Stimulated activated naive CD8-positive, alpha-beta T cell treated with anti-CD3 and anti-CD28 coated beads, Interleukin-15, amount 100 ng/mL, for 72 hours (primary cell): ENCODE results near the gene WIPI1.
"Not testable (repeated sequence)": the region's sequence is repeated elsewhere in the genome, so short reads cannot be mapped to it uniquely, and the experiment has no call there.

Experiments used
- ATAC-seq: fragments of 150-1000 bp; cut with Tn5 transposase; 2 replicates; pipeline ENCODE4 v1.10.0; 2021; ENCODE audit warnings: mild to moderate bottlenecking, moderate library complexity
- DNase-seq, 2 donors: peaks; one replicate each; pipeline ENCODE4 v3.0.0; 2021 to 2022
- H3K27ac Mint-ChIP-seq, 2 donors: one replicate each; pipeline ENCODE4 v1.8.0; 2022; ENCODE audit warnings: mild to moderate bottlenecking in 2 of 2, mixed read lengths in 2 of 2, moderate library complexity in 2 of 2
- H3K27me3 Mint-ChIP-seq: one replicate; pipeline ENCODE4 v1.8.0; 2022; ENCODE audit warnings: mixed read lengths
- H3K4me1 Mint-ChIP-seq: one replicate; pipeline ENCODE4 v1.8.0; 2022; ENCODE audit warnings: mild to moderate bottlenecking, mixed read lengths
- H3K4me3 Mint-ChIP-seq, 2 donors: one replicate each; pipeline ENCODE4 v1.8.0; 2022; ENCODE audit warnings: mild to moderate bottlenecking in 2 of 2, mixed read lengths in 2 of 2, moderate library complexity in 1 of 2
- H3K9me3 Mint-ChIP-seq, 2 donors: one replicate each; pipeline ENCODE4 v1.8.0; 2022; ENCODE audit warnings: mixed read lengths in 2 of 2

WIPI1 gene

DNA sequence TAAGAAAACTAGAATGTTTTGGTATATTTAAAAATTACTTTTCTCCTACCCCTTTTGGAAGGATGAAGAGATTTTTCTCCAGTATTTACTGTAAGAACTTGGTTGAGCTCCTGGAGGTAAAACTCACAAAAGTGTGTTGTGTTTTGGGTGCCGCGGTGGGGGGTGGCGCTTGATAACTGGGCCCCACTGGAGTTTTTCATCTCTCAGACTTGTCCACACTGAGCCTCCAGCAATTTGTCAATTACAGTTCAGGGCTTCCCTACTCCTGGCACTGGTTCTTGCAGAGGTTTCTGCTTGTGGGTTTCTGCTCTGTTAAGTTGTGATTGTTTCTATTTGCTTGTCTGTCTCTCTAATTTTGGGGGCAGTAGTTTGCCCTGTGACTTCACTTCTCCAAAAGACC lies 40.0 kb downstream of the WIPI1 start:
- Mint-ChIP-seq H3K9me3 (peaks cover 7 to 16% of the 10 kb centered on the region in 2 donors), H3K27ac (no peak overlapping the region), H3K4me3 (no peak overlapping the region), H3K4me1 (peaks cover 27% of the 10 kb centered on the region), H3K27me3 (no peaks in the 10 kb centered on the region)
- DNase-seq (no peak), ATAC-seq (no peak)

DNA sequence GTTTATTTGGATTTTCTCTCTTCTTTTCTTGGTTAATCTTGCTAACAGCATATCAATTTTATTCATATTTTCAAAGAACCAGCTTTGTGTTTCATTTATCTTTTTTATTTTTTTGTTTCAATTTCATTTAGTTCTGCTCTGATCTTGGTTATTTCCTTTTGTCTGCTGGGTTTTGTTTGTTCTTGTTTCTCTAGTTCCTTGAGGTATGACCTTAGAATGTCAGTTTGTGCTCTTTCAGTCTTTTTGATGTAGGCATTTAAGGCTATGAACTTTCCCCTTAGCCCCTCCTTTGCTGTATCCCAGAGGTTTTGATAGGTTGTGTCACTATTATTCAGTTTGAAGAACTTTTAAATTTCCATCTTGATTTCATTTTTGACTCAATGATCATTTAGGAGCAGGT lies 42.4 kb downstream of the WIPI1 start:
- Mint-ChIP-seq H3K4me3 (peak overlapping the region; percentile 74 to 95), H3K27ac (peak overlapping the region; percentile 70 to 88)
- not testable (repeated sequence) for ATAC-seq

DNA sequence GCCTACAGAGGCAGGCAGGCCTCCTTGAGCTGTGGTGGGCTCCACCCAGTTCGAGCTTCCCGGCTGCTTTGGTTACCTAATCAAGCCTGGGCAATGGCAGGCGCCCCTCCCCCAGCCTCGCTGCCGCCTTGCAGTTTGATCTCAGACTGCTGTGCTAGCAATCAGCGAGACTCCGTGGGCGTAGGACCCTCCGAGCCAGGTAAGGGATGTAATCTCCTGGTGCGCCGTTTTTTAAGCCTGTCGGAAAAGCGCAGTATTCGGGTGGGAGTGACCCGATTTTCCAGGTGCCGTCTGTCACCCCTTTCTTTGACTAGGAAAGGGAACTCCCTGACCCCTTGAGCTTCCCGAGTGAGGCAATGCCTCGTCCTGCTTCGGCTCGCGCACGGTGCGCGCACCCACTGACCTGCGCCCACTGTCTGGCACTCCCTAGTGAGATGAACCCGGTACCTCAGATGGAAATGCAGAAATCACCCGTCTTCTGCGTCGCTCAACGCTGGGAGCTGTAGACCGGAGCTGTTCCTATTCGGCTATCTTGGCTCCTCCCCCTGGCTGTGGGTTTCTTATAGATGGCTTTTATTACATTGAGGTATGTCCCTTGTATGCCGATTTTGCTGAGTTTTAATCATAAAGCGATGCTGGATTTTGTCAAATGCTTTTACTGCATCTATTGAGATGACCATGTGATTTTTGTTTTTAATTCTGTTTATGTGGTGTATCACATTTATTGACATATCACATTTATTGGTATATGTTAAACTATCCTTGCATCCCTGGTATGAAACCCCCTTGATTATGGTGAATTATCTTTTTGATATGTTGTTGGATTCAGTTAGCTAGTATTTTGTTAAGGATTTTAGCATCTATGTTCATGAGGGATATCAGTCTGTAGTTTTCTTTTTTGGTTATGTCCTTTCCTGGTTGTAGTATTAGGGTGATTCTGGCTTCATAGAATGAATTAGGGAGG lies 43.4 kb downstream of the WIPI1 start:
- DNase-seq, result peak; percentile 61 to 68
- peaks cover 27% of the 10 kb centered on the region for H3K4me1 Mint-ChIP-seq
- peak overlapping the region; percentile 19 to 97 for H3K27ac Mint-ChIP-seq
- peak; percentile 86 for ATAC-seq
- H3K4me3 Mint-ChIP-seq, result peak overlapping the region; percentile 74 to 95
- not testable (repeated sequence) for H3K27me3 Mint-ChIP-seq
- H3K9me3 Mint-ChIP-seq, result peaks cover 15 to 24% of the 10 kb centered on the region in 2 donors

More for the DNA sequence above, 42.4 kb downstream of the WIPI1 start:
- H3K27me3 Mint-ChIP-seq, DNase-seq: not testable (repeated sequence)
- Mint-ChIP-seq H3K9me3 (peaks cover 15 to 24% of the 10 kb centered on the region in 2 donors), H3K4me1 (peaks cover 27% of the 10 kb centered on the region)

DNA sequence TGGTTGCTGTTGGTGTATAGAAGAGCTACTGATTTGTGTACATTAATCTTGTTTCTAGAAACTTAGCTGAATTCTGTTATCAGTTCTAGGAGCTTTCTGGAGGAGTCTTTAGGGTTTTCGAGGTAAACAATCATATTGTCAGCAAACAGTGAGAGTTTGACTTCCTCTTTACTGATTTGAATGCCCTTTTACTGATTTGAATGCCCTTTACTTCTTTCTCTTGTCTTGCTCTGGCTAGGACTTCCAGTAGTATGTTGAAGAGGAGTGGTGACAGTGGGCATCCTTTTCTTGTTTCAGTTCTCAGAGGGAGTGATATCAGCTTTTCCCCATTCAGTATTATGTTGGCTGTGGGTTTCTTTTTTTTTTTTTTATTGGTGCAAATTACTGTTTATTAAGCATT lies 49.6 kb downstream of the WIPI1 start:
- not testable (repeated sequence) for H3K27me3 Mint-ChIP-seq, H3K4me1 Mint-ChIP-seq, DNase-seq, ATAC-seq, H3K4me3 Mint-ChIP-seq, H3K27ac Mint-ChIP-seq
- peaks cover 12 to 28% of the 10 kb centered on the region in 2 donors for H3K9me3 Mint-ChIP-seq

DNA sequence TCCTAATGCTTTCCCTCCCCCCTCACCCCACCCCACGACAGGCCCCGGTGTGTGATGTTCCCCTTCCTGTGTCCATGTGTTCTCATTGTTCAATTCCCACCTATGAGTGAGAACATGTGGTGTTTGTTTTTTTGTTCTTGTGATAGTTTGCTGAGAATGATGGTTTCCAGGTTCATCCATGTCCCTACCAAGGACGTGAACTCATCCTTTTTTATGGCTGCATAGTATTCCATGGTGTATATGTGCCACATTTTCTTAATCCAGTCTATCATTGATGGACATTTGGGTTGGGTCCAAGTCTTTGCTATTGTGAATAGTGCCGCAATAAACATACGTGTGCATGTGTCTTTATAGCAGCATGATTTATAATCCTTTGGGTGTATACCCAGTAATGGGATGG lies 53.5 kb downstream of the WIPI1 start:
- H3K27me3 Mint-ChIP-seq, DNase-seq, H3K27ac Mint-ChIP-seq, H3K4me3 Mint-ChIP-seq, ATAC-seq: not testable (repeated sequence)
- Mint-ChIP-seq H3K9me3 (peaks cover 4 to 20% of the 10 kb centered on the region in 2 donors), H3K4me1 (peaks cover 21% of the 10 kb centered on the region)

DNA sequence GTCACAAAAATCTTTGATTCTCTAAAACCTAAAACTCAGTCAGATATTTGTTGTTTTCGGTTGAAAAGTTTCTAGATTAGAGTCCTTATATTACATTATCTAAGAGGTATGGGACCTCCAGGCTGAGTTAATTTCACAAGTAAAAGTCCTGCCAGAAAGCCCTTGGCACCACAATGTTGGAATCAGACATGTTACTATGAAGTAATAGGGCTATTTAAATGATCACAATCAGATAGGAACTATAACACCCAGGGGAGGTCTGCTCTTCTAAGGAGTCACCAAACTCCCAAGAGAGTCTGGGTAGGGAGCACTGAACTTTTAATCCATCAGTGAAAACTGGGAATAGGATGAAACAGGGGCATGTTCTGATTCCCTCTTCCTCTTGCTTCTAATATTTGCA lies 54.2 kb downstream of the WIPI1 start:
- Mint-ChIP-seq H3K27me3 (no peaks in the 10 kb centered on the region), H3K9me3 (peaks cover 4 to 20% of the 10 kb centered on the region in 2 donors), H3K4me1 (peaks cover 27% of the 10 kb centered on the region), H3K4me3 (no peak overlapping the region), H3K27ac (no peak overlapping the region)
- no peak for DNase-seq
- ATAC-seq, result no peak

DNA sequence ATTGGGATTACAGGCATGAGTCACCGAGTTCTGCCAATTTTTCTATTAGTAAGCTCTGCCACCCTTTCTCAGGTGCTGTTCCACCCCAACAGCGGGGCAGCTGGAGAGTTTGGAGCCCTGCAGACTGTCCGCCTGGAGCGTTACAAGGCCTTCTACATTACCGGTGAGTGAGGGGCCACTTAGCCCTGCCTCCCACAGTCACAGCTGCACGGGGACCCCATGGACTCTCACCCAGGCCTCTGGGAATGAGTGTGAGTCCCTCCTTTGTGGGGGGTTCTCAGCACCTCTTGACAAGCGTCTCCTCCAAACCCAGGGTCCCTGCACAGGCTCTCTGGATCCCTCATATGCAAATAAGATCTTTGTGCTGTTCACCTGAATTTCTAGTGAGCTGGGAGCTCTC lies 56.0 kb downstream of the WIPI1 start:
- no peak for DNase-seq
- ATAC-seq, result no peak
- Mint-ChIP-seq H3K4me1 (peaks cover 40% of the 10 kb centered on the region), H3K4me3 (no peak overlapping the region), H3K9me3 (peaks cover 0 to 4% of the 10 kb centered on the region in 2 donors), H3K27me3 (no peaks in the 10 kb centered on the region), H3K27ac (no peak overlapping the region)

DNA sequence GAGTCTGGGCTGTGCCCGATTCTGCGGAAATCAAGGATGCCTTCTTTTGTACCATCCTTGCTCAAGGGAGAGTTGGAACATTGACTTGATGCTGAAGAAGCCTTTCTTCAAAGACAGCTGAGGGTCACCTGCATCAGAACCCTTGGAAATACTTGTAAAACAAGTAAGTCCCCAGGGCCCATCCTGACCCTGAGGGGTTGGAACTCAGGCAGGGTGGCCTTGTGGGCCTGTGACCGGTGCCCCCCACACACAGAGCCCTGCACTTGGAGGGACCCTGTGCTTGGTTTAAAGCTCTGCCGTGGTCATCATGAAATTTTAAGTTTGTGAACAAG lies 56.9 kb downstream of the WIPI1 start:
- Mint-ChIP-seq H3K4me3 (peak overlapping the region in 1 of 2 donors; percentile 49), H3K27me3 (no peaks in the 10 kb centered on the region), H3K4me1 (peaks cover 41% of the 10 kb centered on the region), H3K27ac (peak overlapping the region; percentile 93 to 100), H3K9me3 (no peaks in the 10 kb centered on the region)
- no peak for ATAC-seq
- DNase-seq, result no peak

DNA sequence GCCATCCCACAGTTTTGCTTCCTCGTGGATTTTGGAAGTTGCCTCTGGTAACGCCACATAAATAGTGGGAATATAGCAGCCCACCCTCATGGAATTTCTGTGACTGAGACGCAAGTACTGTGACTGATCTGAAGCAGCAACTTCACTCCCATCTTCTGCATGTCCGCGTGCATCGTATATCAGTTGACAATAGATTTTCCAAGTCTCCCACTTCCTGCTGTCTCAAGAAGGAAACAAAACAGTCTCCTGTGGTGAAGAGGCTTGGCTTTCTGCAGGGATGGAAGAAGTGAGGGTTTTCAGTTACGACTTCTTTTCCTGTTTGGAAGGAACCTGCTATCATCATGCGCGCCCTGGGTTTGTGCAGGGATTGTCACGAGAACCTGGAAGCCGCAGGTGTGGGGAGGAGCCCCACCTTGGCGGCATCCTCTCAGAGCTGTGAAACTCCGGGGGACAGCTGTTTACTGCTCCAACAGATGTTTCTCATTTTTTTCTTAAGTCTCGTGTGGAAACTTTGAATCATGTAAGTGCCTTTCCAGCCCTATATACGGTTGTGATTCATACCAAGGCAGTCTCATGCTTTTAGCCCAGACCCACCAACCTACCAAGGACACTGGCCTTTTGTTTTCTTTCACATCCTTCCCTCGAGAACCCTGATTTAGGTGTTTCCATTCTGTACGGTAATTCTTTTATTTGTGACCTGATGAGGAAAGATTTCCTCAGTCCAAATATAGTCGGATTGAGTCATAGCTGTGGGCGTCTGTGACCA lies 57.5 kb downstream of the WIPI1 start:
- Mint-ChIP-seq H3K27me3 (no peaks in the 10 kb centered on the region), H3K4me1 (peaks cover 41% of the 10 kb centered on the region), H3K4me3 (peak overlapping the region; percentile 49 to 68), H3K9me3 (peaks cover 2 to 4% of the 10 kb centered on the region in 2 donors), H3K27ac (peak overlapping the region; percentile 93 to 100)
- ATAC-seq (peak; percentile 78), DNase-seq (peak; percentile 46 to 48)

DNA sequence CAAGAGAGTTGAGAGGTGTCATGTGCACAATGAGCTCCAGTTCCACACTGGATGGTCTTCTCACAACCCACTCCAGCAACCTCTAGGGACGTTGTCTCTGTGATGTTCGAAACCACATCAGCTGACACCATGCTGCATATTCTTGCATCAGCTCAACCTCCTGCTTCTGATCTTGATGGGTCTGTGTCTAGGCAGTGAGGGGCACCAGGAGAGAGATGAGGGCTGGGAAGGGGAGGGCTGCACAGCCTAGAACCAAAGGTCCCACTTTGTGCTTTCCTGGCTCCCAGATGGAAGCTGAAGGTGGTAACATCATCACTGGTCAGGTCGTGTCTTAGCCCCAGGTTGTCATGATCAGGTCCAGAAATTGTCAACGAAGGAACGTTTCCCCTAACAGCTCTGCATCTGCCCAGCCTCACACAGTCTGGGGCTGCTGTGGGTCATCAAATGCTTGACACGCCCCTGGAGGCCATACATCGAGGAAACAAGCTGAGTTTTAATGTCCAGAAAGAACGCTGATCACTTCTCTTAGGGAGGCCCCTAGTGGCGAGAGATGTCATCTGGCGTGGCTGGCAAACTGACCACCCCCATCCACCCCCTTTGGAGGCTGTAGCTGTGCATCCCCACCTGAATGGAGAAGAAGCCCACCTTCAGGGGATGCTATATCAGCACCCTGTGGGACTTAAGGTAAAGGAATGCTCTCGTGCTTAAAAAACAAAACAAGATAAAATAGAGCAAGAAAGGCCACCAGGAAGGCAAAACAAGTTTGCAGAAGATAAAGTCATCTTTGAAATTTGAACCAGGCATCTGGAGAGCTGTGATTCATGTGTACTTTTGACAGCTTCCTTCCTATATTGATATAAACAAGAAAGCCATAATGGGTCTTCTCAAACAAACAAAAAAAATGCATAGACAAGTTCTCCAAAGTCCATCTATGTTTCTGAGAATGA lies 58.3 kb downstream of the WIPI1 start:
- peak; percentile 57 to 68 for DNase-seq
- peak; percentile 88 for ATAC-seq
- Mint-ChIP-seq H3K4me3 (peak overlapping the region; percentile 35 to 71), H3K27ac (peak overlapping the region; percentile 99 to 100), H3K4me1 (peaks cover 41% of the 10 kb centered on the region), H3K27me3 (no peaks in the 10 kb centered on the region), H3K9me3 (peaks cover 5 to 9% of the 10 kb centered on the region in 2 donors)

DNA sequence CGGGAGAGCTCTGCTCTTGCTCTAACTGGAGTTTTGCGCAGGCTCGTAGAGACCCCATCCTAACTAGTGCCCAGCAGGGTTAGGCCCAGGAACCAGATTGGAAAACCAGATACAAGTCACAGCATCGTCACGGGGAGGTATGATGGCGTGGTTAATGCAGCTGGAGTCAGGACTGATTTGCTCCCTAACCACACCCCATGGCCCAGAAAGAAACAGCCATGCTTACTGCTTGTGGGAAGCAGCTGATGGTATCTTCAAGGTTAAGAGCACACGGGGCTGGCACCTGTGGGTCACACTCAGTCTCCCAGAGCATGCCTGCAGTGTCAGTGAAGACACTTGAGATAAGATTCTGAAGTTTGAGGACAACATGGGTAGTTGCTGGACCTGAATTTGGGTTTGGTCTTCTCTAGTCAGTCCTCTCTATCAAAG lies 60.2 kb downstream of the WIPI1 start:
- Mint-ChIP-seq H3K4me1 (peaks cover 41% of the 10 kb centered on the region), H3K9me3 (peaks cover 5 to 9% of the 10 kb centered on the region in 2 donors), H3K27ac (peak overlapping the region in 1 of 2 donors; percentile 67), H3K27me3 (no peaks in the 10 kb centered on the region), H3K4me3 (no peak overlapping the region)
- no peak for ATAC-seq
- DNase-seq, result no peak

DNA sequence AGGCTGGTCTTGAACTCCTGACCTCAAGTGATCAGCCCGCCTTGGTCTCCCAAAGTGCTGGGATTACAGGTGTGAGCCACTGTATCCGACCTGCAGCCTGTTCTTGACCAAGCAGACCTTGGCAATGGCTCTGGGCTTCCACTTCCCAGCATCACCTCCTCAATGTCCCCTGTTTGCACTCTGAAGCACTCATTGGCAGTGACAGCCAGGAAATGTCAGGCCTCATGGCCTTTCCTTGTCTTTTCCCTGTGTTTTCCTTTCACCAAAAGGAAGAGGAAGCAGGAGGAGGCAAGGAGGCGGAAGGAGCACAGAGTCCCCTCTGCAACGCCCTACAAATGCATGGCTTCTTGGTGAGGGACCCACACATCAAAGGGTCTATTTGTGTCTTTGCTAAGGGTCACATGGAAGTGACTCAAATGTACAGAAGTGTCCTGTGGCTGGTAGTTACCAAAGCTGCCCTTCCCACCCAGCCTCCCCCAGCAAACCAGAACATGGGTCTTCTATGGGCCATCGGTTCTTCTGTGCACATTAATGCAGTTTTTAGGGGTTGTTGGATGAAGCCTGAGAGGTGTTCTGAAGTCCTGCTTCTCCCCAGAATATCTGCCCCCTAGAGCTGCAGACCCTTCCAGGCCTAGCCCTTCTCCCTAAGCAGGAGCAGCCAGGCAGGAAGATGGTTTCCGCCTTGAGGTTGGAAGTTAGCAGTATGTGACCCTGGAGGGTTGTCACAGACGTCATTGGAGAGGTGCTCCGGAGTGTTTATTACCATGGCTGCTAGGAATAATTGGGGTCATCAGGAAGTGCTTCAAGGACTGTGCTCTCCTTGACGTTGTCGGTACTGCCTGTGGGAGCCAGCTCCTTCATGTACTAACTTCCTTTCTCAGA lies 60.8 kb downstream of the WIPI1 start:
- Mint-ChIP-seq H3K27ac (peak overlapping the region; percentile 67 to 81), H3K9me3 (peaks cover 5 to 9% of the 10 kb centered on the region in 2 donors), H3K4me1 (peaks cover 41% of the 10 kb centered on the region), H3K4me3 (no peak overlapping the region), H3K27me3 (no peaks in the 10 kb centered on the region)
- ATAC-seq (no peak), DNase-seq (no peak)

DNA sequence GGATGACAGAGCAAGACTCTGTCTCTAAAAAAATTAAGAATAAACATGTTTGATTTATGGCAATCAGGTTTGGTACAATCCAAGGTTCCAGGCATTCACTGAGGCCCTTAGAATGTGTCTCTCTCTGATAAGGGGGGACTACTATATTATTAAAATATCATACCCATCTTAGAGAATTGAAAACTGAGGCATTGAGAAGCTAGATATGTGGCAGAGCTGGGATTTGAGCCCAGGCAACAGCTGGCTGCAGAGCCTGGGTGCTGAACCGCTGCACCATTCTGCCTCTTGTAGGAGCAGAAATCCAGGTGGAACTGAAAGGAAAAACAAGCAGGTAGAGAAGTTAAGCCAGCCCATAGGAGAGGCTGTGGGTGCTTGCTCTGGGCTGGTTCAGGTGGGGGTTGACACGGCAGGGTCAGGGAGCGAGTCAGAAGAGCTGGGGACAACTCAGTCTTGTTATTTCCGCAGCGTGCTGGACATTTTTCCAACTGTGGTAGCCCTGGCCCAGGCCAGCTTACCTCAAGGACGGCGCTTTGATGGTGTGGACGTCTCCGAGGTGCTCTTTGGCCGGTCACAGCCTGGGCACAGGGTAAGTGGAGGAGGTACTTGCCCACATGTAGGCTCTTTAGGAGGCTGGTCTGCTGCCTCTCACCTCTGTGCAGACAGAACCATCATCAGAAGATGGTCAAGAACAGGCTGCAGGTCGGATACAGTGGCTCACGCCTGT lies 62.5 kb downstream of the WIPI1 start:
- Mint-ChIP-seq H3K9me3 (peaks cover 5 to 9% of the 10 kb centered on the region in 2 donors), H3K27ac (no peak overlapping the region), H3K27me3 (no peaks in the 10 kb centered on the region), H3K4me3 (no peak overlapping the region), H3K4me1 (peaks cover 29% of the 10 kb centered on the region)
- DNase-seq (no peak), ATAC-seq (no peak)
